Measurements from ENCODE around the gene CDCP2. TPM values are rescaled to one million over a fixed set of nuclear protein-coding genes. Genes with fewer than 3 reads are reported as not detected.

CDCP2 gene
- total RNA-seq, 2 donors from 2014 or later, result not detected

GRCh38 chr1:54110996-54111395, 41.8 kb downstream of the CDCP2 start:
- Histone ChIP-seq H3K27ac (no peak overlapping the region), H3K27me3 (replicated peaks; ENCODE audit: insufficient read depth) (no peaks in the 10 kb centered on the region), H3K36me3 (no peaks in the 10 kb centered on the region), H3K9me3 (no peaks in the 10 kb centered on the region), H3K4me3 (no peak overlapping the region), H3K4me1 (ENCODE audit: control insufficient read depth in 1 of 2, low read depth in 2 of 2) (no peaks in the 10 kb centered on the region)
- ATAC-seq (ENCODE audit: insufficient number of reproducible peaks, low FRiP score, low read depth) (no peak), DNase-seq (ENCODE audit: low spot score) (no peak)
- TF ChIP-seq CTCF (IDR thresholded peaks at IDR 0.05), result no peak

GRCh38 chr1:54109129-54110090, 43.4 kb downstream of the CDCP2 start:
- no peak for ATAC-seq (ENCODE audit: insufficient number of reproducible peaks, low FRiP score, low read depth)
- DNase-seq (ENCODE audit: low spot score), result no peak
- Histone ChIP-seq H3K27ac (no peak overlapping the region), H3K4me3 (no peak overlapping the region), H3K9me3 (no peaks in the 10 kb centered on the region), H3K27me3 (replicated peaks; ENCODE audit: insufficient read depth) (no peaks in the 10 kb centered on the region), H3K36me3 (no peaks in the 10 kb centered on the region), H3K4me1 (ENCODE audit: control insufficient read depth in 1 of 2, low read depth in 2 of 2) (no peaks in the 10 kb centered on the region)
- no peak for TF ChIP-seq CTCF (IDR thresholded peaks at IDR 0.05)

- ATAC-seq (ENCODE audit: insufficient number of reproducible peaks, low FRiP score, low read depth), result no peak
- Histone ChIP-seq H3K4me1 (ENCODE audit: control insufficient read depth in 1 of 2, low read depth in 2 of 2) (no peaks in the 10 kb centered on the region), H3K36me3 (no peaks in the 10 kb centered on the region), H3K27me3 (replicated peaks; ENCODE audit: insufficient read depth) (no peaks in the 10 kb centered on the region), H3K9me3 (no peaks in the 10 kb centered on the region), H3K4me3 (no peak overlapping the region), H3K27ac (no peak overlapping the region)
- TF ChIP-seq CTCF (IDR thresholded peaks at IDR 0.05), result no peak
- no peak for DNase-seq (ENCODE audit: low spot score)
Observed at GRCh38 chr1:54108156-54108555, 44.6 kb downstream of the CDCP2 start.

- no peaks in the 10 kb centered on the region for H3K4me1 ChIP-seq (ENCODE audit: control insufficient read depth in 1 of 2, low read depth in 2 of 2)
- H3K27me3 ChIP-seq (replicated peaks; ENCODE audit: insufficient read depth), result no peaks in the 10 kb centered on the region
- no peak overlapping the region for H3K27ac ChIP-seq
- TF ChIP-seq CTCF (IDR thresholded peaks at IDR 0.05), result no peak
- no peaks in the 10 kb centered on the region for H3K9me3 ChIP-seq
- no peak overlapping the region for H3K4me3 ChIP-seq
- no peaks in the 10 kb centered on the region for H3K36me3 ChIP-seq
- ATAC-seq (ENCODE audit: insufficient number of reproducible peaks, low FRiP score, low read depth) (no peak), DNase-seq (ENCODE audit: low spot score) (no peak)
Observed at GRCh38 chr1:54107131-54107530, 45.7 kb downstream of the CDCP2 start.

- Histone ChIP-seq H3K27me3 (replicated peaks; ENCODE audit: insufficient read depth) (no peaks in the 10 kb centered on the region), H3K4me1 (ENCODE audit: control insufficient read depth in 1 of 2, low read depth in 2 of 2) (no peaks in the 10 kb centered on the region), H3K36me3 (no peaks in the 10 kb centered on the region), H3K27ac (no peak overlapping the region), H3K4me3 (no peak overlapping the region), H3K9me3 (no peaks in the 10 kb centered on the region)
- no peak for TF ChIP-seq CTCF (IDR thresholded peaks at IDR 0.05)
- no peak for ATAC-seq (ENCODE audit: insufficient number of reproducible peaks, low FRiP score, low read depth)
- no peak for DNase-seq (ENCODE audit: low spot score)
Observed at GRCh38 chr1:54105736-54106269, 47.0 kb downstream of the CDCP2 start.

Data from thoracic aorta (tissue), 2 donors.